ENCODE measurements around the gene HIP1. TPM values are rescaled to one million over a fixed set of nuclear protein-coding genes. Genes with fewer than 3 reads are reported as not detected.

Gene HIP1
- total and polyA plus RNA-seq, 9 of the 15 experiments (the other 6 are each of a cell fraction or from before 2014, with no cell fraction given) = 2.4 to 13.7 (median 9.5) TPM

GRCh38 chr7:75631711-75632110 lies 107.0 kb downstream of the HIP1 start (continued):
- TF ChIP-seq PATZ1 (CRISPR knock-in tag; IDR thresholded peaks at IDR 0.05; ENCODE audit: borderline replicate concordance) (no peak), ZNF583 (CRISPR knock-in tag; IDR thresholded peaks at IDR 0.05) (no peak), MAX (CRISPR knock-in tag; IDR thresholded peaks at IDR 0.05) (no peak), USF1 (CRISPR knock-in tag; IDR thresholded peaks at IDR 0.05) (no peak), CREB5 (CRISPR knock-in tag; IDR thresholded peaks at IDR 0.05) (no peak), CSDE1 (IDR thresholded peaks at IDR 0.05) (no peak), MAFG (tag; conservative IDR thresholded peaks at IDR 0.05) (no peak), HINFP (tag; conservative IDR thresholded peaks at IDR 0.05; ENCODE audit: low read depth) (no peak), ZNF318 (IDR thresholded peaks at IDR 0.05; ENCODE audit: borderline replicate concordance in 1 of 2, low read depth in 1 of 2) (no peak), KAT2B (IDR thresholded peaks at IDR 0.05; ENCODE audit: low read depth, low read length) (no peak), E2F3 (CRISPR knock-in tag; IDR thresholded peaks at IDR 0.05) (no peak), ZNF140 (CRISPR knock-in tag; IDR thresholded peaks at IDR 0.05) (no peak), SIRT6 (IDR thresholded peaks at IDR 0.05; ENCODE audit: low read depth, low read length) (no peak)
